Subcutaneous abdominal adipose tissue (tissue), 5 donors: ENCODE measurements around the gene PDGFA.

Source experiments
- H3K27ac ChIP-seq: one replicate; pipeline ENCODE4 v1.7.0; 2013; ENCODE audit warnings: low read depth, mild to moderate bottlenecking, inconsistent platforms, low read length, moderate library complexity
- H3K27me3 ChIP-seq, 5 donors: one replicate each; pipeline ENCODE4 v1.7.0; 2013; ENCODE audit warnings: low read length in 5 of 5, inconsistent platforms in 1 of 5; ENCODE audit not compliant: control insufficient read depth in 5 of 5, insufficient read depth in 4 of 5
- H3K36me3 ChIP-seq, 5 donors: one replicate each; pipeline ENCODE4 v1.7.0; 2013; ENCODE audit warnings: low read length in 5 of 5; ENCODE audit not compliant: control insufficient read depth in 5 of 5, insufficient read depth in 5 of 5
- H3K4me1 ChIP-seq, 5 donors: one replicate each; pipeline ENCODE4 v1.7.0; 2013; ENCODE audit warnings: low read length in 5 of 5, mild to moderate bottlenecking in 3 of 5, moderate library complexity in 1 of 5; ENCODE audit not compliant: control insufficient read depth in 5 of 5, insufficient read depth in 5 of 5
- H3K4me3 ChIP-seq, 5 donors: one replicate each; pipeline ENCODE4 v1.7.0; 2013; ENCODE audit warnings: low read length in 5 of 5, low read depth in 1 of 5
- H3K9ac ChIP-seq, 5 donors: one replicate each; pipeline ENCODE4 v1.7.0; 2013; ENCODE audit warnings: low read length in 5 of 5, mild to moderate bottlenecking in 4 of 5, moderate library complexity in 3 of 5
- H3K9me3 ChIP-seq, 5 donors: one replicate each; pipeline ENCODE4 v1.7.0; 2013; ENCODE audit warnings: low read length in 5 of 5; ENCODE audit not compliant: control insufficient read depth in 5 of 5
- donor health status: healthy.
- donor health status: healthy.
- donor health status: healthy.
- donor health status: healthy.
- donor health status: healthy.

PDGFA gene

GRCh38 chr7:526460-527034 lies 6.9 kb upstream of the PDGFA start:
- H3K27ac ChIP-seq, result no peak overlapping the region
- no peak overlapping the region for H3K9ac ChIP-seq
- no peak overlapping the region for H3K4me3 ChIP-seq
- no peaks in the 10 kb centered on the region for H3K9me3 ChIP-seq
- H3K27me3 ChIP-seq, result peaks cover 10 to 37% (median 21%) of the 10 kb centered on the region in 5 donors
- H3K4me1 ChIP-seq, result peaks cover 0 to 17% (median 12%) of the 10 kb centered on the region in 5 donors
- H3K36me3 ChIP-seq, result no peaks in the 10 kb centered on the region

GRCh38 chr7:525740-526139 lies 6.1 kb upstream of the PDGFA start:
- Histone ChIP-seq H3K36me3 (no peaks in the 10 kb centered on the region), H3K27ac (no peak overlapping the region), H3K9ac (no peak overlapping the region), H3K27me3 (peaks cover 10 to 42% (median 28%) of the 10 kb centered on the region in 5 donors), H3K9me3 (no peaks in the 10 kb centered on the region), H3K4me3 (no peak overlapping the region), H3K4me1 (peaks cover 0 to 25% (median 19%) of the 10 kb centered on the region in 5 donors)

- H3K27me3 ChIP-seq, result peaks cover 6 to 44% (median 29%) of the 10 kb centered on the region in 5 donors
- H3K9me3 ChIP-seq, result no peaks in the 10 kb centered on the region
- H3K4me1 ChIP-seq, result peaks cover 0 to 34% (median 25%) of the 10 kb centered on the region in 5 donors
- no peaks in the 10 kb centered on the region for H3K36me3 ChIP-seq
- H3K27ac ChIP-seq, result no peak overlapping the region
- H3K4me3 ChIP-seq, result no peak overlapping the region
- H3K9ac ChIP-seq, result no peak overlapping the region
These were observed 5.2 kb upstream of the PDGFA start for GRCh38 chr7:524800-525199.

GRCh38 chr7:523347-524336 lies 4.0 kb upstream of the PDGFA start:
- Histone ChIP-seq H3K9me3 (no peaks in the 10 kb centered on the region), H3K36me3 (no peaks in the 10 kb centered on the region), H3K4me3 (no peak overlapping the region), H3K4me1 (peaks cover 0 to 38% (median 29%) of the 10 kb centered on the region in 5 donors), H3K9ac (no peak overlapping the region), H3K27ac (no peak overlapping the region), H3K27me3 (peaks cover 6 to 44% (median 29%) of the 10 kb centered on the region in 5 donors)

- Histone ChIP-seq H3K27ac (no peak overlapping the region), H3K36me3 (no peaks in the 10 kb centered on the region), H3K4me1 (peaks cover 0 to 44% (median 36%) of the 10 kb centered on the region in 5 donors), H3K9me3 (no peaks in the 10 kb centered on the region), H3K27me3 (peaks cover 6 to 44% (median 28%) of the 10 kb centered on the region in 5 donors), H3K4me3 (peak overlapping the region in 1 of 5 donors; percentile 52), H3K9ac (no peak overlapping the region)
These were observed 3.3 kb upstream of the PDGFA start for GRCh38 chr7:522951-523314.

GRCh38 chr7:522071-522950 lies 2.7 kb upstream of the PDGFA start:
- Histone ChIP-seq H3K27me3 (peaks cover 6 to 44% (median 28%) of the 10 kb centered on the region in 5 donors), H3K4me1 (peaks cover 0 to 48% (median 40%) of the 10 kb centered on the region in 5 donors), H3K27ac (no peak overlapping the region), H3K36me3 (no peaks in the 10 kb centered on the region), H3K9ac (no peak overlapping the region), H3K4me3 (peak overlapping the region in 4 of 5 donors; percentile 50 to 52 (median 52)), H3K9me3 (no peaks in the 10 kb centered on the region)

- no peaks in the 10 kb centered on the region for H3K36me3 ChIP-seq
- no peak overlapping the region for H3K9ac ChIP-seq
- H3K27ac ChIP-seq, result no peak overlapping the region
- H3K4me1 ChIP-seq, result peaks cover 0 to 56% (median 43%) of the 10 kb centered on the region in 5 donors
- peaks cover 6 to 44% (median 28%) of the 10 kb centered on the region in 5 donors for H3K27me3 ChIP-seq
- no peaks in the 10 kb centered on the region for H3K9me3 ChIP-seq
- peak overlapping the region in 3 of 5 donors; percentile 51 to 52 (median 52) for H3K4me3 ChIP-seq
These were observed 1.8 kb upstream of the PDGFA start for GRCh38 chr7:521221-522070.

- Histone ChIP-seq H3K9ac (no peak overlapping the region), H3K4me3 (peak overlapping the region in 2 of 5 donors; percentile 49 to 60), H3K9me3 (no peaks in the 10 kb centered on the region), H3K36me3 (no peaks in the 10 kb centered on the region), H3K4me1 (peaks cover 0 to 56% (median 43%) of the 10 kb centered on the region in 5 donors), H3K27ac (no peak overlapping the region), H3K27me3 (peaks cover 6 to 38% (median 26%) of the 10 kb centered on the region in 5 donors)
These were observed 986 bp upstream of the PDGFA start for GRCh38 chr7:520503-521161.
